Iris pigment epithelial cell (primary cell): ENCODE results near the gene AQP5.

Source experiments
- DNase-seq: peaks from one replicate; pipeline ENCODE4 v3.0.0-alpha.2; 2011; ENCODE audit warnings: low read depth

The AQP5 gene

GRCh38 chr12:49964849-49965624, 3.4 kb downstream of the AQP5 start:
- DNase-seq: no peak

GRCh38 chr12:49965836-49966235, 4.2 kb downstream of the AQP5 start:
- DNase-seq: no peak

- DNase-seq: no peak
Observed at GRCh38 chr12:49966511-49967041, 4.9 kb downstream of the AQP5 start.

GRCh38 chr12:49967042-49967776, 5.5 kb downstream of the AQP5 start:
- peak; percentile 83 for DNase-seq

GRCh38 chr12:49967777-49968250, 6.1 kb downstream of the AQP5 start:
- no peak for DNase-seq

- DNase-seq: no peak
Observed at GRCh38 chr12:49968471-49968870, 6.8 kb downstream of the AQP5 start.

- no peak for DNase-seq
Observed at GRCh38 chr12:49969027-49969426, 7.4 kb downstream of the AQP5 start.

GRCh38 chr12:49969651-49970429, 8.2 kb downstream of the AQP5 start:
- no peak for DNase-seq

- DNase-seq: no peak
Observed at GRCh38 chr12:49970658-49971057, 9.0 kb downstream of the AQP5 start.

- DNase-seq: no peak
Observed at GRCh38 chr12:49971141-49971540, 9.5 kb downstream of the AQP5 start.

GRCh38 chr12:49972129-49972528, 10.5 kb downstream of the AQP5 start:
- DNase-seq: no peak

- no peak for DNase-seq
Observed at GRCh38 chr12:49972641-49973360, 11.1 kb downstream of the AQP5 start, which contains the start of gene AQP6. Gene AQP6, plus strand, starts transcription at chr12:49972947. Its CDS starts 227 bp downstream, at chr12:49973174.

- no peak for DNase-seq
Observed at GRCh38 chr12:49973361-49973830, 11.7 kb downstream of the AQP5 start.

GRCh38 chr12:49974231-49974675, 12.6 kb downstream of the AQP5 start:
- peak; percentile 71 for DNase-seq

- DNase-seq: no peak
Observed at GRCh38 chr12:49974677-49975317, 13.1 kb downstream of the AQP5 start.

GRCh38 chr12:49975318-49975761, 13.7 kb downstream of the AQP5 start:
- DNase-seq: no peak

- DNase-seq: no peak
Observed at GRCh38 chr12:49976557-49976956, 14.9 kb downstream of the AQP5 start.

GRCh38 chr12:49978125-49978524, 16.5 kb downstream of the AQP5 start:
- DNase-seq: no peak

- DNase-seq: no peak
Observed at GRCh38 chr12:49979016-49979586, 17.4 kb downstream of the AQP5 start.

- DNase-seq: no peak
Observed at GRCh38 chr12:49979791-49980190, 18.1 kb downstream of the AQP5 start.
